SK-MEL-5 (cell line): ENCODE results near the gene ATXN10. TPM values are rescaled to one million over a fixed set of nuclear protein-coding genes. Genes with fewer than 3 reads are reported as not detected.

Experiments used
- DNase-seq: peaks from one replicate; pipeline ENCODE4 v3.0.0-alpha.2; 2016; ENCODE audit warnings: low read depth, low spot score
- in situ Hi-C: cut with HindIII; loops from 2 replicates; pipeline ENCODE4 v1.10.0; 2016; ENCODE audit warnings: low sequenced_read_pairs, high pct_unique_total_duplicates, low pct_unique_long_range_greater_than_20kb
- total RNA-seq: library from RNA; depleted of rRNA; stranded (reverse); fragments of >200 nt; shearing (Covaris generic); gene quantifications from 2 replicates; pipeline ENCODE4 v1.2.3, GENCODE V29; 2014

ATXN10 gene
- total RNA-seq, 1 experiment from 2014 or later: 52.7 TPM

GRCh38 chr22:45867118-45867905 is 195.7 kb downstream of the ATXN10 start:
- in situ Hi-C loops: no loop called here
- no peak for DNase-seq

DNA sequence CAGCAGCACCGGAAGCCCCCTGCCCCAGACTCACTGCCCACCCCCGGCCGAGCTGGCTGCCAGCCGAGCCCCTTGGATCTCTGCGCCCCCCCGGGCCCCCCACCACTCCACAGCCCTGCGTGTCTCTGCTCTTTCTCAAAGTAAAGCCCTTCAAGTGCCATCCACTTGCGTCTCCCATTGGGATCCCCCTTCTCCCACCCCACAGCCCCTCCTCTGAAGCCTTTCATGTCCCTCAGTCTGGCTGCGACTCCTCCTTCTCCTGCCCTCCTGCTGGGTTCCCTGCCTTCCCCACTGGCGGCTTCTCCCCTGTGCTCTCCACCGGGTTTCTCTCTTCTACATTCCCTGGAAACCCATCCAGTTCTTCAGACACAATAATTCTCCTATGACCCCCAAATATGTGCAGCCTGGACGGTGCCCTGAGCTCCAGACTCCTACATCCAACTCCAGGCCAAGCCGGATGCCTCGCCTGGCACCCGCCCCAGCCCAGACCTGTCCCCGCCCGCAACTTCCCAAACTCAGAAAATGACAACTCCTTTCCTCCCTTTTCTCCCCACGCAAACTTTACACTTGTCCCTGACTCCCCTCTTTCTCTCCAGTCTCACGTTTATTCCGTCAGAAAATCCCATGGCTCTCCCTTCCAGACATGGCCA is 196.4 kb downstream of the ATXN10 start:
- in situ Hi-C loops: no loop called here
- no peak for DNase-seq

GRCh38 chr22:45868571-45869339 is 197.1 kb downstream of the ATXN10 start:
- DNase-seq: no peak
- in situ Hi-C loops: no loop called here

GRCh38 chr22:45869340-45869847 is 197.8 kb downstream of the ATXN10 start:
- in situ Hi-C loops: no loop called here

GRCh38 chr22:45870011-45870410 is 198.4 kb downstream of the ATXN10 start:
- in situ Hi-C loops: no loop called here
- DNase-seq: no peak

More at GRCh38 chr22:45869340-45869847, 197.8 kb downstream of the ATXN10 start:
- DNase-seq: no peak

GRCh38 chr22:45871721-45872120 is 200.1 kb downstream of the ATXN10 start:
- no peak for DNase-seq
- in situ Hi-C loops: no loop called here

GRCh38 chr22:45872659-45873263 is 201.1 kb downstream of the ATXN10 start:
- in situ Hi-C loops: no loop called here
- no peak for DNase-seq

- no peak for DNase-seq
- in situ Hi-C loops: no loop called here
Measured at GRCh38 chr22:45876136-45877035, 204.8 kb downstream of the ATXN10 start.

DNA sequence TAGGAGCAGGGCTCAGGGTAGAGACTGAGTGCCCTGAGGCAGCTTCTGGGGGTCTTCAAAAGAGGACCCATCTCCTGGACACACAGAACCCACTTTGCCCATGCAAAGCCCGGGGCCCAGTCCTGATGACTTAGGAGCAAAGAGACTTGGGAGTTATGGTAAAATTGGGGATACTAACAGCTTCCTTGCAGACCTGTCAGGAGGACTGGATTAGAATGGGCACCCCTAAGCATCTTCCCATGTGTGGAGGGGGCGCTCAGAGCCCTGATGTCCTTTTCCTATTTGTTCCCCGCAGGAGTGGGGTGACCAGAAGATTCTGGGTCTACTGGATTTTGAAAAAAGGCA is 205.4 kb downstream of the ATXN10 start:
- in situ Hi-C loops: no loop called here
- no peak for DNase-seq

DNA sequence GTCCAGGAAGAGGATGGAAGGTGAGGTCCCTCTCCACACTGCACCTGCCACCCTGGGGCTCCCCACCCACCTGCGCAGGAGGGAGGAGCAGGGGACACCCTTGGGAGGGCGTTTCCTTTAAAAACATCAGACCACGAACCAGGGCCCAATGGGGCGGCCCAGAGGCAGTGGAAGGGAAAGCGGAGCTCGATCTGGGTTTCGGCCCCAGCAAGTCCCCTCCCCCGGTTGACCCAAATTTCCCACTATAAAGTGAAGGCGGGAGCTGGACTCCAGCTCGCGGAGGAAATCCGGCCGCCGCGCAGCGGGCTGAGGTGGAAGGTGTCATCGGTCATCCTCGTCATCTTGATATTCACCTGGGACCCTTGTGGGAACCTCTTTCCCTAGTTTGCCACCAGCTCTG is 206.0 kb downstream of the ATXN10 start:
- DNase-seq: no peak
- in situ Hi-C loops: no loop called here

GRCh38 chr22:45878051-45878781 is 206.6 kb downstream of the ATXN10 start:
- no peak for DNase-seq
- in situ Hi-C loops: no loop called here

DNA sequence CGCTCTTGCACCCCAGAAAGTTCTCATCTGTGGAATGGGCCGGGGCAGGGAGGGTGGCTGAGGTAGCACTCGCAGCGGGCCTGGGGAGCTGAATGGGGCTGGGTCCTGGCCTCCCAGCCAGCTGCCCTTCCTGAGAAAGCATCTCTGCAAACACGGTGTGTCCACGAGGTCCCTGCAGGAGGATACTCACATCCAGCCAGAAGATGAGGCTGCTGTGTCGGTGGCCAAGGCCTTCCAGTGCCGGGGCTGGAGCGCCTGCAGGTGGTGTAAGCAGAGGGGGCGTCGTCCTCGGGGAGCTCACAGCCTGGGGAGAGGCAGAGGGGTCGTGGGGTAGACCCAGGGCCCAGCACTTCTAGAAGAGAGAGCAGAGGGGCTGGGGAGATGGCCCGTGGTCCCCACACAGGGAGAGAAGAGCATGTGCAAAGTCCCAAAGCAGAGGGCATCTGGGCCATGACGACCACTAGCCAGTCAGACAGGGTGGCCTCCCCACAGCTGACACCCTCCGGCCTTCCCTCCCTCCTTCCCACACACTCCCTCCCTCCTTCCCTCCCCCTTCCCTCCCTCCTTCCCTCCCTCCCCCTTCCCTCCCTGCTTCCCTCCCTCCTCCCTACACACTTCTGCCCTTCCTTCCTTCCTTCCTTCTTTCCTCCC is 207.4 kb downstream of the ATXN10 start:
- DNase-seq: no peak
- in situ Hi-C loops: no loop called here

DNA sequence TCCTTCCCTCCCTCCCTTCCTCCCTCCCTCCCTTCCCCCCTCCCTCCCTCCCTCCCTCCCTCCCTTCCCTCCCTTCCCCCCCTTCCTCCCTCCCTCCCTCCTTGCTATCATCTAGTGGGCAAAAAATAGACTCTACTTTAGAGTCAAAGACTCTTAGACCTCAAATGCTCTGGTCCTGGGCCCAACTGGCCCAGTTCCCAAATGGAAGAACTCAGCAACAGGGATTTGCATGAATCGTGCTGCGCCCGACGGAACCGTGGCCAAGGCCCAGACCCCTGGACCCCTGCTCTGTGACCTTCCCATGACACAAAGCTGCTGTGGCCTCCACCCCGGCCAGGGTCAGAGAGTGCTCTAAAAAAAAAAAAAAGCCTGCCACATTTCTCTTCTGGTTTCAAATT is 207.9 kb downstream of the ATXN10 start:
- in situ Hi-C loops: no loop called here
- no peak for DNase-seq

- DNase-seq: no peak
- in situ Hi-C loops: no loop called here
Measured at GRCh38 chr22:45880091-45880715, 208.6 kb downstream of the ATXN10 start.

GRCh38 chr22:45880716-45881523 is 209.3 kb downstream of the ATXN10 start:
- in situ Hi-C loops: no loop called here
- DNase-seq: no peak
